Mammary epithelial cell (primary cell): ENCODE data around the gene CIITA.

Experiments
- EZH2 ChIP-seq: IDR thresholded peaks from 2 replicates; pipeline ENCODE4 v1.6.1; 2012; ENCODE audit warnings: low read length, inconsistent platforms, borderline replicate concordance
- TF ChIP-seq, protein P1 (sequence below), 2 donors: IDR thresholded peaks in 1 of 2; conservative IDR thresholded peaks in 1 of 2; 2 replicates each; pipeline ENCODE4 v1.5.1; 2011 to 2012; ENCODE audit warnings: inconsistent platforms in 2 of 2, low read length in 2 of 2, mild to moderate bottlenecking in 2 of 2, control low read depth in 1 of 2, low read depth in 1 of 2; ENCODE audit not compliant: insufficient read depth in 1 of 2; ENCODE audit errors: extremely low read depth in 1 of 2

GRCh38 chr16:10856042-10856441 lies 21.0 kb upstream of the CIITA start:
- TF ChIP-seq, protein P1, sequence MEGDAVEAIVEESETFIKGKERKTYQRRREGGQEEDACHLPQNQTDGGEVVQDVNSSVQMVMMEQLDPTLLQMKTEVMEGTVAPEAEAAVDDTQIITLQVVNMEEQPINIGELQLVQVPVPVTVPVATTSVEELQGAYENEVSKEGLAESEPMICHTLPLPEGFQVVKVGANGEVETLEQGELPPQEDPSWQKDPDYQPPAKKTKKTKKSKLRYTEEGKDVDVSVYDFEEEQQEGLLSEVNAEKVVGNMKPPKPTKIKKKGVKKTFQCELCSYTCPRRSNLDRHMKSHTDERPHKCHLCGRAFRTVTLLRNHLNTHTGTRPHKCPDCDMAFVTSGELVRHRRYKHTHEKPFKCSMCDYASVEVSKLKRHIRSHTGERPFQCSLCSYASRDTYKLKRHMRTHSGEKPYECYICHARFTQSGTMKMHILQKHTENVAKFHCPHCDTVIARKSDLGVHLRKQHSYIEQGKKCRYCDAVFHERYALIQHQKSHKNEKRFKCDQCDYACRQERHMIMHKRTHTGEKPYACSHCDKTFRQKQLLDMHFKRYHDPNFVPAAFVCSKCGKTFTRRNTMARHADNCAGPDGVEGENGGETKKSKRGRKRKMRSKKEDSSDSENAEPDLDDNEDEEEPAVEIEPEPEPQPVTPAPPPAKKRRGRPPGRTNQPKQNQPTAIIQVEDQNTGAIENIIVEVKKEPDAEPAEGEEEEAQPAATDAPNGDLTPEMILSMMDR (conservative IDR thresholded peaks at IDR 0.05 in 1 of 2, IDR thresholded peaks at IDR 0.05 in 1 of 2; ENCODE audit: extremely low read depth in 1 of 2, insufficient read depth in 1 of 2, low read depth in 1 of 2, low read length in 2 of 2), result no peak
- no peak for TF ChIP-seq EZH2
